ENCODE measurements around the gene SYNE1.
"Not testable (repeated sequence)": the region's sequence is repeated elsewhere in the genome, so short reads cannot be mapped to it uniquely, and the experiment has no call there.

The SYNE1 gene

DNA sequence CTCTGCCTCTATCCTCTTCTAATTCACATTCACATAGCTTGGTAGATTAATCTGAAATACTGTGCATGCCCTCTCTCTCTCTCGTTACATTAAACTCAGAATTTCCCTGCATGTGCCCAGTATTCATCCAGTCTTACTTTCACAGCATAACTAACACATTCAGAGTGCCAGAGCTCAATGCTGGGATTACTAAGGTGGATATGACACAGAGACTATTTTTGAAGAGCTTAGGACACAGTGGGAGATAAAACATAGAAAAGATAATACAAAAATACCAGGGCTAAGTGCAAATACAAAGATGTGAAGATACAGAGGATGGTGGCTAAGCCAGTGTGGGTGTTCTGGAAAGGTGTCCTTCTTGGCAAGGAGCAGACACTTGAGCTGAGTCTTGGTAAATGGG, 6.3 kb downstream of the SYNE1 start:
- DNase-seq (ENCODE audit: low spot score), result no peak

DNA sequence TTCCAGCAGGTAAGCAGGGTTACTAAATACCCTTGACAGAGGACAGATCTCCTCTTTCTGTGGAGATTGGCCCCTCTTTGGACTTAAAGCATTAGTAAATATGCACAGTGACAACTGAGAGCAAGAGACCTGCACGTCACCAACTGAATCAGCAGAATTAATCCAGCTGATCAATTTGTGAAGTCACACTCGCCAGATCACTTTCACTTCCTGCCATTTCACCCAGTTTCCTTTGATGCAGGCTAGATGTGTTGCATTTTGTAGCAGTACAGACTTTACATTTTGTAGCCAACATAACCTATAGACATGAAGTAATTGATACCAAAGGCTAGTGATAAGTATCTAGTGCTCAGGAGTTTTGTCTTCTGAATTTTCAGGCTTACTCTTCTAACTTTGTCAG, 11.9 kb downstream of the SYNE1 start:
- DNase-seq (ENCODE audit: low spot score), result no peak

DNA sequence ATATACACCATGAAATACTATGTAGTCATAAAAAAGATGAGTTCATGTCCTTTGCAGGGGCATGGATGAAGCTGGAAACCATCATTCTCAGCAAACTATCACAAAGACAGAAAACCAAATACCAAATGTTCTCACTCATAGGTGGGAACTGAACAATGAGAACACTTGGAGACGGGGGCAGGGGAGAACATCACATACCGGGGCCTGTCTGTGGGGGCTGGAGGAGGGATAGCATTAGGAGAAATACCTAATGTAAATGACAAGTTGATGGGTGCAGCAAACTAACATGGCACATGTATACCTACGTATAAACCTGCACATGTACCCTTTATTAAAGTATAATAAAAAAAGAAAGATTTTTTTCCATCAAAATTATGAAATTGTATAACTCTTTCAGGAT, 22.4 kb downstream of the SYNE1 start:
- not testable (repeated sequence) for DNase-seq (ENCODE audit: low spot score)

DNA sequence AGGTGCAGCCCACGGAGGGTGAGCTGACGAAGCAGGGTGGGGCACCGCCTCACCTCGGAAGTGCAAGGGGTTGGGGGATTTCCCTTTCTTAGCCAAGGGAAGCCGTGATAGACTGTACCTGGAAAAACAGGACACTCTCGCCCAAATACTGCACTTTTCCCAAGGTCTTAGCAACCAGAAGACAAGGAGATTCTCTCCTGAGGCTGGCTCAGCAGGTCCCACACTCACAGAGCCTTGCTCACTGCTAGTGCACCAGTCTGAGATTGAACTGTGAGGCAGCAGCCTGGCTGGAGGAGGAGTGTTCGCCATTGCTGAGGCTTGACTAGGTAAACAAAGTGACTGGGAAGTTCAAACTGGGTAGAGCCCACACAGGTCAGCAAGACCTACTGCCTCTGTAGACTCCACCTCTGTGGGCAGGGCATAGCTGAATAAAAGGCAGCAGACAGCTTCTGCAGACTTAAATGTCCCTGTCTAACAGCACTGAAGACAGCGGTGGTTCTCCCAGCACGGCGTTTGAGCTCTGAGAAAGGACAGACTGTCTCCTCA, 28.0 kb downstream of the SYNE1 start:
- no peak for DNase-seq (ENCODE audit: low spot score)

DNA sequence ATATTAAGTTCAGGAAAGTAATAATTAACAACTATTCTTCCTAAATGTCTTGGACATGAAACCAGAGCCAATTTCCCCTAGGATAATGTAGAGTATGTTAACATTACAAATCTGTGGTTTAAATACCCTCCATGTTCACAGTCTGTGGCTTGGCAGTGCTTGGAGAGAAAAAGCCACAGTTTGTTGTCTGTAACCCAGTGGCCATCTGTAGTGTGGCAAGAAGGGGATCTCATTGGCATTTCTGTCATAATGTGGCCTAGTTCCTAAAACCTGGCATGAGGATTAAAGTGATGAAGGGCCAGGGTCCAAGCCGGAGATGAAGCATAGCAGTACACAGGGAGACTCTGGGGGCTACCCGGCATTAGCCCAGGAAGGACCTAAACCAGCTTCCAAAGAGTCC, 31.2 kb downstream of the SYNE1 start:
- no peak for DNase-seq (ENCODE audit: low spot score)

DNA sequence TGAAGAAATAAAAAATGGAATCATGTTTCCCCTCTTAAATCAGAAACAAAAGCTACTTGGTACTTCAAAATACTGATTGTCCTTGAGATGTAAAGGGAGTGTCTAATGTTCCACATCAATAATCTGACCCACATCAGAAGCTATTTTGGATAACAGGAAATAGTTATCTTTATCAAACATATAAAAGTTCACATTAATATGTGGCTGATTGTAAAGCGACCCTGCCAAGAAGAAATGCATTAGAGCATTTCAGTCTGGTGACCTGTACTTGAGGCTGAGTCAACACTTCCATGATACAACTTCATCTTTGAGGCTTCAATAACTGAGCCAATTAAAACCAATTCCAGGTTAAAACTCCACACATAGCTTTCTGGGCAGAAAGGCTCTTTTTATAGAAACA, 31.8 kb downstream of the SYNE1 start:
- no peak for DNase-seq (ENCODE audit: low spot score)

- no peak for DNase-seq (ENCODE audit: low spot score)
These were observed 33.3 kb downstream of the SYNE1 start for GRCh38 chr6:152603911-152604310.

DNA sequence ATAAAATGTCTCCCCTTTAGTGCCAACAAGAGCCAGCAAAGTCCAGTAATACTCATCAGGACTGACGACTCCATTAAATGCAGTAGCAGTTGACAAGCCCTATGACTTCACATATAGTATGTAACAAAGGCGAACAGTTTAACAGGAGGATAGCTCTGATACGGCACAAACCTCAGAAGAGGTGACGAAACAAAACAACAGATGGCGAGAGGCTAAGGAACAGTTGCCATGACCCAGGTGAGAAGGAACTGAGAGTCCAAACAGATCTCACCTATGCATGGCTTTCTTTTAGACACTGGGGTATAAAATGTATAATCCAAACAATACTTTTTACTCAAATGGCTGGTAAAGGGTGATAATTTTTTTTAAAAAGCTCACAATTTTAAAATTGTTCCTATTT, 37.1 kb downstream of the SYNE1 start:
- no peak for DNase-seq (ENCODE audit: low spot score)

DNA sequence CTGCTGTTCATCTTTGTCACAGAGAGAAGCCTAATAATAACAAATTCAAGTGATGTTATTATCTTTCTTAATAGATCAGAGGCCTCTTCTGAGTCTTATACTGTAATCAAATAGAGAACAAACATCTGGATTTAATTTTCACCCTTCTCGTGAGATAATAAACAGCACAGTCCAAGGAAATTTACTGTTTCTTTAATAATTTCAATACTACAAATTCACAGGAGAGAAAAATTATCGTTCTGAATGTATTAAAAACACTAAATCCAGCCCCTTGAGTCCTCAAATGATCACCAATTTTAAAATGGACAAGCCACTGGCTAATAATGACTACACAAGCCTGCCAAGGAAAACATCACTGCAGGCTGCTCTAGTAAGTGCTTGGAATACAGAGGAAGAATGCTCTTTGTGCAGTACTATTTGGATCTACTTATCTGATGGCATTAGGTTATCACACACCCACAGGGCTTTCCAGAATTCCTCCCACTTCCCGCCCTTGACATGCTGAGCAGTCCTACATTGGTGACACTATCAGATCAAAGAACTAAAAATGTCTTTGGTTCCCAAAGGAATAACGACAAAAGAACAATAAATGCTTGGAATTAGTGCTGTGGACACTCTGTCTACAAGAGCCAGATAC, 38.1 kb downstream of the SYNE1 start:
- DNase-seq (ENCODE audit: low spot score), result no peak

- DNase-seq (ENCODE audit: low spot score), result no peak
These were observed 38.7 kb downstream of the SYNE1 start for GRCh38 chr6:152598421-152598820.

DNA sequence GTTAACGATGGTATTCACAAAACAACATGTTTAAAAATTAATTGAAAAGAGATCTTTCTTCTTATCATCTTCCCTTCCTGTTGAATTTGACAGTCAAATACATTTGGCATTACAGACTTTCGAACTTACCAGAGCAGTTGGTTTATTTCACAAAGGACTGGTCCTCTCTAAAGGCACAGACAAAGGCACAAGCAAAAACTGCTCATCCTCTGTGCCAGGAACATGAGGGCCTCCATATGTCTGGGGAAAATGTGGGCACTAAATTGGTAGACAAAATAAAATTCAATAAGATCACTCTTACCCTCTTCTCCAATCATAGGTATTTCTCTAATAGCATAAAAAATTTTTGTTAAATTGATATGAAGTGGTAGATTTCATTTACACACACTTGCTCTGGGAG, 40.4 kb downstream of the SYNE1 start:
- no peak for DNase-seq (ENCODE audit: low spot score)

DNA sequence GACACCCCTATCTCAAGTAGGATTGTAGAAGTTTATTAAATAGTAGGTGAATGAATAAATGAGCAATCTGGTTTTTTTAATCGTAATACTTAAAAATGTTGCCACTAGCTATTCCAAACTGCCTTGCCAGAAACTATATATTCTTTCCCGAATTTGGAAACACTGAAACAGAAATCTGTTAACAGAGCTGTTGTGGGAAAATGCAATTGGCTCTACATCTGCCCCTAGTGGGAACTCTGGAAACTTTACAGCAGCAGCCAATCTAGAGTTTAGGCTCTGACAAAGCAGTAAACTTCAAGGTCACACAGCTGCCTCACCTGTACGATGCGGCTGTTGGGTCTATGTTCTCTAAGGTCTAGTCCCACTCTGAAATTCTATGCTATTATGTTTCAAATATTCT, 41.7 kb downstream of the SYNE1 start:
- no peak for DNase-seq (ENCODE audit: low spot score)

DNA sequence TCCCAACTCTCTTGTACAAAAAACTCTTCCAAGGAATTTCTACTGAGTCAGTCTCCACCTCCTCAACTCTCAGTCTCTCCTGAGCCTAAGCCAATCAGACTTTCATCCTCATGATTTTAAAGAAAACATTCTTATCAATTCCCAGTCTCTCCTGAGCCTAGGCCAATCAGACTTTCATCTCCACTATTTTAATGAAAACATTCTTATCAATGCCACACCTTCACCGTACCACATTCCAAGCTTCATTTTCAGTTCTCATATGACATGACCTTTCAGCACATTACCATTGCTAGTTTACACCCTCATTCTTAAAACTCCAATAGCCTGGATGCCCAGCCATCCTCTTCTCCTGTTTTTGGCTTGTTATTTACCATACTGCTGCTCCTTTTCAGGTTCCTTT, 42.5 kb downstream of the SYNE1 start:
- DNase-seq (ENCODE audit: low spot score), result no peak

- no peak for DNase-seq (ENCODE audit: low spot score)
These were observed 48.7 kb downstream of the SYNE1 start for GRCh38 chr6:152588456-152588855.

DNA sequence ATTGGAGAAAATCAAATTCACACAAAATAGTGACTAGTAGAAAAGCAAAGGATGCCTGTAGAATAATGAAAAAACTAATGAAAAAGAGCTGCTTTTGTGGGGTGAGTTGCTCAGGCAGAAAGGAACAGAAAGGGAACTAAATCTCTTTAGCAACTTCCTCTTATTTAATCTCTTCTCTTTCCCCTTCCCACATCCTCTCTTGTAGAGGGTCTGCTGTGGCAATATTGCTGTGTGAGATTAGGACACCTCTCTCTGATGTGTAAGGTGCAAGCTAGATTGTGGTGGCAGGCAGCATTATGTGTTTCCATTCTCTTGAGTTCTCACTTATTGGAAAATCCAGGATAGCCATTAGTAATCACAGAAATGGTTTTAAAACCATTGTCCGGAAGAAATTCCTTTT, 49.7 kb downstream of the SYNE1 start:
- DNase-seq (ENCODE audit: low spot score), result no peak

DNA sequence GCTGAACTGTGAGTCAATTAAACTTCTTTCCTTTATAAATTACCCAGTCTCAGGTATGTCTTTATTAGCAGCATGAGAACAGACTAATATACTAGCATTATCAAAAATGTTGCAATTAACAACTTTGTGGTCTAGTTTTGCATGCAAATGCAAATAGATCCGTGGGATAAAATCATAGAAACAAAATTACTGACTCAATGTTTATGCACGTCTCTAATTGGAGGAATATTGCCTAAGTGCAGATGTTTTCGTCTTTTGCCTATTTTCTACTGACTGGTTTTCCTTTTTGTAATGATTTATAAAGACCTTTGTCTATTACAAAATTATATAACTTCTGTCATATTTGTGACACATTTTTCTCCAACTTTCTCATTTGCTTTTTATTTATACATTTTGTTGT, 51.9 kb downstream of the SYNE1 start:
- no peak for DNase-seq (ENCODE audit: low spot score)

DNA sequence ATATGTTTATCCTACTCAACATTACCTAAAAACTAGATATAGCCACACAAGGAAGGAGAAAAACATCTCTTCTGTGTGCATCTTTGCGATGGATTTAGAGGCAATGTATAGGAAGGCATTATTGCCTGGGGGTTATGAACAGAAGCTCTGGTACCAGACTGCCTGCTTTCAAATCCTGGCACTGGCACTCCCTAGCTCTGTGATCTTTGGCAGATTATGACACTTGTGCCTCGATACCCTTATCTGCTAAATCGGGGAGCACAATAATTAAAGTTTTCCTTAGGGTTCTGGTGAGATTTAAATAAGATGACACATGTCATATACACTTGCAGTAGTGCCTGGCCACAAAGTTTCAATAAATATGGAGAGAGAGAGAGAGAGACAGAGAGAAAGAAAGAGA, 53.3 kb downstream of the SYNE1 start:
- DNase-seq (ENCODE audit: low spot score), result no peak

DNA sequence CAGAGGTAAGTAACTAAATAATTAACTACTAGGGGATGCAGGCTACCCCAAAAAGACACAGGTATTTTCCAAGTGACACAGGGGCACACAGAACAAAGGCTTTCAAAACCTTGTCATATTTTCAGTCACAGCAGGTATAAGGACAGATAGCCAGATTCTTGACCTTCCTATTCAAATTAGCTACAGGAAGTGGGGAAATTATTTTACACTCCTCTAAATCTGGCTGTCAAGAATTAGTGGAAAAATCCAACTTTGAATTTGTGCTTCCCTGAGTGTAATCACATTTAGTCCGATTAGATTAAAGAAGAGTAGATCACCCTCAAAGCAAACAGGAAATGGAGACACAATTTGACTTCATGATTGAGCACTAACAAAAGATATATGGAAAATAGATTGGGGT, 60.6 kb downstream of the SYNE1 start:
- DNase-seq (ENCODE audit: low spot score), result no peak

- no peak for DNase-seq (ENCODE audit: low spot score)
These were observed 61.5 kb downstream of the SYNE1 start for GRCh38 chr6:152575621-152576150.

DNA sequence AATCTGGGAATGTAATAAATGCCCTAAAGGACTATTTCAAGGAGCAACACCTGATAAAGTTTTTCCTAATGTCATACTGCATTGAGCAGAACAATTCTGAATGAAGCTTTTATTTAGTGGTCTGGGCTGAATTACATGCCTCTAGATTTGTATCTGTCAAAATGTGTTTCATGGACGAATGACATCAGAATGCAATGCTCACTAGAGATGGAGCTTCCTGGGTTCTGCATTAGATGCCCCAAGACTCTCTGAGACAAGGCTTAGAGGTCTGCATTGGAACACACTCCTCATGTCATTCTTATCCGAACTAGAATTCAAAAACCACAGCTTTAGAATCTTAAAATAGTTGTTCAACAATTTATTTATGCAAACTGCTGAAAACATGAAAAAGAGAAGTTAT, 62.0 kb downstream of the SYNE1 start:
- DNase-seq (ENCODE audit: low spot score), result no peak

DNA sequence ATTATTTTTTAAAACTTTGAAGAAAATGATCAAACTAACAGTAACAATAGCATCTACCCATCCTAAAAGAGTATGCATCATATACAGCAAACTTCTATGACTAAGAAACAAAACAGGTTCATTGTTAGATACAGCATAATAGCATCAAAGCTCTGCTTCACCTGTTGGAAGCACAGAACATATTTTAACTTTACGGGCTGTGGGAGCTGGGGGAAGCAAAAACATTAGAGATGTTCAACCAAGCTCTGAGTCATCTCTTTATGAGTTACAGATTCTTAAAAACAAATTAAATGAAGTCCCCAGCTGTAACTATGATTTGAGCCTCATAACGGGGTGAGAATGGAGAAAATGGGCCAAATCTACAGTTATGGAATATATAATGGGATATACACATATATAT, 63.4 kb downstream of the SYNE1 start:
- no peak for DNase-seq (ENCODE audit: low spot score)

GRCh38 chr6:152572338-152573088, 64.6 kb downstream of the SYNE1 start:
- no peak for DNase-seq (ENCODE audit: low spot score)

DNA sequence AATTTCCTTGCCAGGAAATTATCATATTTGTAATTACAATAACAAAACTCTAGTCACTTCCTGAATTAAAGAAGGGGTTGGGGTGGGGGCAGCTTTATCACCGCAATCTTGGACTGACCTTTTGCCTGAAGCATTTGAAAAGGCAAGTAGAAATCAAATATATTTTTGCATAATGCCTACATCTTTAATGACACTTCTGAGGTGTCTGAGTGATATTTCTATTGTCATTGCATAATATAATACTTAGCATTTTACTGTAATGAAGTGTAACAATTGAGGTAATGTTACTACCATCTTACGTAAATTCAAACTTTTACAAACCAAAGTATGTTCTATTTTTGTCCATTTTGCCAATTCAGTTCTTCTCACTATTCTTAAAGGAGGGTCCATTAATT, 65.2 kb downstream of the SYNE1 start:
- no peak for DNase-seq (ENCODE audit: low spot score)

GRCh38 chr6:152571089-152571488, 66.1 kb downstream of the SYNE1 start:
- no peak for DNase-seq (ENCODE audit: low spot score)
